SK-N-SH treated with all-trans-retinoic acid at 6 μM for 48 hours (cell line): ENCODE results near the gene TRIM44.
A peak's percentile ranks its signal among the peaks of the same experiment; 100 is the strongest.

ENCODE experiments used
- ATAC-seq: fragments of 200-7000 bp; cut with Tn5 transposase; 3 replicates; pipeline ENCODE4 v1.9.1; 2020; ENCODE audit warnings: mild to moderate bottlenecking, moderate library complexity
- ARNTL ChIP-seq: fragments of 450-650 bp; formaldehyde crosslinking; IDR thresholded peaks from 2 replicates; pipeline ENCODE4 v1.5.0; 2020; ENCODE audit warnings: low read depth, mild to moderate bottlenecking, moderate library complexity, borderline replicate concordance
- BACH2 ChIP-seq: fragments of 250-450 bp; sonication (Bioruptor Pico); IDR thresholded peaks from 2 replicates; pipeline ENCODE4 v1.9.0; 2021; ENCODE audit warnings: mild to moderate bottlenecking, borderline replicate concordance
- CREB5 ChIP-seq: fragments of 250-450 bp; sonication (Bioruptor Pico); IDR thresholded peaks from 2 replicates; pipeline ENCODE4 v1.5.1; 2020; ENCODE audit warnings: low read depth, mild to moderate bottlenecking, moderate library complexity
- CSDC2 ChIP-seq: fragments of 250-450 bp; sonication (Bioruptor Pico); IDR thresholded peaks from 2 replicates; pipeline ENCODE4 v1.5.0; 2020; ENCODE audit warnings: mild to moderate bottlenecking, moderate library complexity
- ESRRG ChIP-seq: fragments of 250-450 bp; sonication (Bioruptor Pico); IDR thresholded peaks from 2 replicates; pipeline ENCODE4 v1.6.1; 2021; ENCODE audit warnings: mild to moderate bottlenecking
- GLIS3 ChIP-seq: fragments of 250-450 bp; sonication (Bioruptor Pico); IDR thresholded peaks from 2 replicates; pipeline ENCODE4 v1.5.0; 2020; ENCODE audit warnings: mild to moderate bottlenecking, moderate library complexity
- ISL1 ChIP-seq: fragments of 250-450 bp; sonication (Bioruptor Pico); IDR thresholded peaks from 2 replicates; pipeline ENCODE4 v2.1.2; 2022; ENCODE audit warnings: mild to moderate bottlenecking, moderate library complexity
- OSR1 ChIP-seq: fragments of 250-450 bp; sonication (Bioruptor Pico); IDR thresholded peaks from 2 replicates; pipeline ENCODE4 v1.8.0; 2022; ENCODE audit warnings: moderate library complexity, mild to moderate bottlenecking, inconsistent platforms
- POU6F1 ChIP-seq: fragments of 250-450 bp; sonication (Bioruptor Pico); IDR thresholded peaks from 2 replicates; pipeline ENCODE4 v1.8.0; 2021; ENCODE audit warnings: low read depth, mild to moderate bottlenecking, moderate library complexity, borderline replicate concordance
- PPARA ChIP-seq: fragments of 250-450 bp; sonication (Bioruptor Pico); IDR thresholded peaks from 2 replicates; pipeline ENCODE4 v1.5.0; 2020; ENCODE audit warnings: mild to moderate bottlenecking, borderline replicate concordance
- RARB ChIP-seq: fragments of 250-450 bp; sonication (Bioruptor Pico); IDR thresholded peaks from 2 replicates; pipeline ENCODE4 v1.8.0; 2021; ENCODE audit warnings: mild to moderate bottlenecking, moderate library complexity
- SNAI2 ChIP-seq: fragments of 250-450 bp; sonication (Bioruptor Pico); IDR thresholded peaks from 2 replicates; pipeline ENCODE4 v1.5.0; 2020; ENCODE audit warnings: mild to moderate bottlenecking, moderate library complexity
- TCF4 ChIP-seq: fragments of 250-450 bp; sonication (Bioruptor Pico); IDR thresholded peaks from 2 replicates; pipeline ENCODE4 v1.8.0; 2021; ENCODE audit warnings: mild to moderate bottlenecking, moderate library complexity, borderline replicate concordance
- TOX ChIP-seq: fragments of 250-450 bp; sonication (Bioruptor Pico); IDR thresholded peaks from 2 replicates; pipeline ENCODE4 v1.8.0; 2021; ENCODE audit warnings: mild to moderate bottlenecking, moderate library complexity, borderline replicate concordance
- TSHZ2 ChIP-seq: fragments of 250-450 bp; sonication (Bioruptor Pico); IDR thresholded peaks from 2 replicates; pipeline ENCODE4 v1.5.0; 2020; ENCODE audit warnings: mild to moderate bottlenecking, moderate library complexity
- ZC3H10 ChIP-seq: fragments of 250-450 bp; sonication (Bioruptor Pico); IDR thresholded peaks from 2 replicates; pipeline ENCODE4 v1.5.1; 2021; ENCODE audit warnings: mild to moderate bottlenecking, moderate library complexity
- ZFP3 ChIP-seq: fragments of 250-450 bp; sonication (Bioruptor Pico); IDR thresholded peaks from 2 replicates; pipeline ENCODE4 v1.5.0; 2020; ENCODE audit warnings: mild to moderate bottlenecking, moderate library complexity
- ZFP30 ChIP-seq: fragments of 450-650 bp; formaldehyde crosslinking; IDR thresholded peaks from 2 replicates; pipeline ENCODE4 v1.5.0; 2022; ENCODE audit warnings: mild to moderate bottlenecking, moderate library complexity
- ZNF565 ChIP-seq: fragments of 450-650 bp; formaldehyde crosslinking; conservative IDR thresholded peaks from 2 replicates; pipeline ENCODE4 v1.5.0; 2020; ENCODE audit warnings: low read depth, mild to moderate bottlenecking, moderate library complexity
- ZNF70 ChIP-seq: fragments of 450-650 bp; formaldehyde crosslinking; IDR thresholded peaks from 2 replicates; pipeline ENCODE4 v1.5.0; 2020; ENCODE audit warnings: mild to moderate bottlenecking, moderate library complexity
- ZNF8 ChIP-seq: fragments of 450-650 bp; formaldehyde crosslinking; IDR thresholded peaks from 2 replicates; pipeline ENCODE4 v1.5.0; 2020; ENCODE audit warnings: mild to moderate bottlenecking, moderate library complexity
- TF ChIP-seq, protein P1 (sequence below): fragments of 250-450 bp; sonication (Bioruptor Pico); IDR thresholded peaks from 2 replicates; pipeline ENCODE4 v1.5.1; 2021; ENCODE audit warnings: mild to moderate bottlenecking, moderate library complexity
- TF ChIP-seq, protein P2 (sequence below): fragments of 250-450 bp; sonication (Bioruptor Pico); IDR thresholded peaks from 2 replicates; pipeline ENCODE4 v1.8.0; 2020; ENCODE audit warnings: mild to moderate bottlenecking, moderate library complexity, borderline replicate concordance

TRIM44 gene

DNA sequence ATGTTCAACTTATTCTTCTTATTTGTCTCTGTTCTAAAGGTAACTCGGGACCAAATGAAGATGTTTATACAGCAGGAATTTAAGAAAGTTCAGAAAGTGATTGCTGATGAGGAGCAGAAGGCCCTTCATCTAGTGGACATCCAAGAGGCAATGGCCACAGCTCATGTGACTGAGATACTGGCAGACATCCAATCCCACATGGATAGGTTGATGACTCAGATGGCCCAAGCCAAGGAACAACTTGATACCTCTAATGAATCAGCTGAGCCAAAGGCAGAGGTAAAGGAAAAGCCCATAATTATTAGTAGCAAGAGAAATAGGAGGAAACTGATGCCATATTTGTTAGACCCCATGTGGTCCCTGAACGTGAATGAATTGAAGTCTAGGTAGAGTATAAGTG is 63.3 kb downstream of the TRIM44 start:
- peak; percentile 38; the same call in 1 of the 3 replicates for ATAC-seq
- TF ChIP-seq ARNTL (CRISPR knock-in tag) (no peak), RARB (no peak), ZNF70 (CRISPR knock-in tag) (no peak), ZNF8 (CRISPR knock-in tag) (no peak), GLIS3 (CRISPR knock-in tag) (no peak), OSR1 (CRISPR knock-in tag) (no peak), ZFP3 (no peak), ZC3H10 (CRISPR knock-in tag) (no peak), CREB5 (CRISPR knock-in tag) (no peak)
- TF ChIP-seq, protein P1, sequence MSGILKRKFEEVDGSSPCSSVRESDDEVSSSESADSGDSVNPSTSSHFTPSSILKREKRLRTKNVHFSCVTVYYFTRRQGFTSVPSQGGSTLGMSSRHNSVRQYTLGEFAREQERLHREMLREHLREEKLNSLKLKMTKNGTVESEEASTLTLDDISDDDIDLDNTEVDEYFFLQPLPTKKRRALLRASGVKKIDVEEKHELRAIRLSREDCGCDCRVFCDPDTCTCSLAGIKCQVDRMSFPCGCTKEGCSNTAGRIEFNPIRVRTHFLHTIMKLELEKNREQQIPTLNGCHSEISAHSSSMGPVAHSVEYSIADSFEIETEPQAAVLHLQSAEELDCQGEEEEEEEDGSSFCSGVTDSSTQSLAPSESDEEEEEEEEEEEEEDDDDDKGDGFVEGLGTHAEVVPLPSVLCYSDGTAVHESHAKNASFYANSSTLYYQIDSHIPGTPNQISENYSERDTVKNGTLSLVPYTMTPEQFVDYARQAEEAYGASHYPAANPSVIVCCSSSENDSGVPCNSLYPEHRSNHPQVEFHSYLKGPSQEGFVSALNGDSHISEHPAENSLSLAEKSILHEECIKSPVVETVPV (CRISPR knock-in tag): no peak

GRCh38 chr11:35727140-35727539 is 64.6 kb downstream of the TRIM44 start:
- no peak for ATAC-seq
- TF ChIP-seq ESRRG (CRISPR knock-in tag) (no peak), SNAI2 (CRISPR knock-in tag) (no peak), RARB (no peak), ZFP30 (CRISPR knock-in tag) (no peak), ZC3H10 (CRISPR knock-in tag) (no peak)
- TF ChIP-seq, all 23 proteins: peak for 0

GRCh38 chr11:35730254-35730653 is 67.7 kb downstream of the TRIM44 start:
- no peak for ATAC-seq
- TF ChIP-seq ZFP30 (CRISPR knock-in tag) (no peak), TCF4 (CRISPR knock-in tag) (no peak), TOX (CRISPR knock-in tag) (no peak), TSHZ2 (CRISPR knock-in tag) (no peak), ZC3H10 (CRISPR knock-in tag) (no peak)
- TF ChIP-seq, protein P2, sequence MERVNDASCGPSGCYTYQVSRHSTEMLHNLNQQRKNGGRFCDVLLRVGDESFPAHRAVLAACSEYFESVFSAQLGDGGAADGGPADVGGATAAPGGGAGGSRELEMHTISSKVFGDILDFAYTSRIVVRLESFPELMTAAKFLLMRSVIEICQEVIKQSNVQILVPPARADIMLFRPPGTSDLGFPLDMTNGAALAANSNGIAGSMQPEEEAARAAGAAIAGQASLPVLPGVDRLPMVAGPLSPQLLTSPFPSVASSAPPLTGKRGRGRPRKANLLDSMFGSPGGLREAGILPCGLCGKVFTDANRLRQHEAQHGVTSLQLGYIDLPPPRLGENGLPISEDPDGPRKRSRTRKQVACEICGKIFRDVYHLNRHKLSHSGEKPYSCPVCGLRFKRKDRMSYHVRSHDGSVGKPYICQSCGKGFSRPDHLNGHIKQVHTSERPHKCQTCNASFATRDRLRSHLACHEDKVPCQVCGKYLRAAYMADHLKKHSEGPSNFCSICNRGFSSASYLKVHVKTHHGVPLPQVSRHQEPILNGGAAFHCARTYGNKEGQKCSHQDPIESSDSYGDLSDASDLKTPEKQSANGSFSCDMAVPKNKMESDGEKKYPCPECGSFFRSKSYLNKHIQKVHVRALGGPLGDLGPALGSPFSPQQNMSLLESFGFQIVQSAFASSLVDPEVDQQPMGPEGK (CRISPR knock-in tag): no peak

GRCh38 chr11:35734669-35735410 is 72.3 kb downstream of the TRIM44 start:
- ATAC-seq: no peak

DNA sequence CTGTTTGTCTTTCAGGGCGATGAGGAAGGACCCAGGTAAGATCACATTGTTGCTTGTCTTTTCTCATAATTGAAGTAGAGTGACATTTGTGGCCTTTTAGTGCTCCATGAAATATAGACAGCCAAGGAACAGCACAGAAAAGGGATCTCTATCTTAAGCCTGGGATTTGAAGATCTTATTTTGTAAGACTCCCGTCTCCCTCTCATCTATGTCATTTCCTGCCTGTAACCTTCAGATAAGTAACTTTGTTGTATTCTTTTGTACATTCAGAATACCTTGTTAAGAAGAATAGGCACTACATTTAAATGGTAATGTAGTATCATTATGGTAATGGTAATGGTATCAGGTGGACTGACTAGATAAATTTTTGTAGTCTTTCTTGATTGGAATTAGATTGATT is 72.8 kb downstream of the TRIM44 start:
- ATAC-seq: no peak
- TF ChIP-seq ZFP30 (CRISPR knock-in tag): no peak
- TF ChIP-seq ZNF565 (CRISPR knock-in tag): no peak
- TF ChIP-seq CSDC2: no peak
- no peak for TF ChIP-seq BACH2 (CRISPR knock-in tag)
- TF ChIP-seq GLIS3 (CRISPR knock-in tag): no peak
- no peak for TF ChIP-seq POU6F1
- no peak for TF ChIP-seq ESRRG (CRISPR knock-in tag)
- TF ChIP-seq, protein P1 (CRISPR knock-in tag): no peak
- no peak for TF ChIP-seq OSR1 (CRISPR knock-in tag)
- no peak for TF ChIP-seq ZNF70 (CRISPR knock-in tag)

More at GRCh38 chr11:35734669-35735410, 72.3 kb downstream of the TRIM44 start:
- TF ChIP-seq ISL1 (CRISPR knock-in tag) (no peak), PPARA (CRISPR knock-in tag) (no peak)
